DOHH2 (cell line): ENCODE data around the gene CTCF.

Experiments
- H3F3A ChIP-seq: fragments of 200-600 bp; sonication (generic), shearing (Covaris generic); 2 replicates; pipeline ENCODE4 v1.6.0; 2016; ENCODE audit warnings: antibody characterized with exemption, mild to moderate bottlenecking; ENCODE audit not compliant: control insufficient read depth, insufficient read depth
- H3K27ac ChIP-seq: fragments of 200-600 bp; sonication (generic); 2 replicates; pipeline ENCODE4 v1.5.1; 2014; ENCODE audit warnings: low read depth, mild to moderate bottlenecking, low read length, moderate library complexity
- H3K27me3 ChIP-seq: fragments of 200-600 bp; sonication (generic); 2 replicates; pipeline ENCODE4 v1.6.1; 2014; ENCODE audit warnings: mild to moderate bottlenecking, low read length, mixed read lengths; ENCODE audit not compliant: control insufficient read depth
- H3K36me3 ChIP-seq: fragments of 200-600 bp; sonication (generic); 2 replicates; pipeline ENCODE4 v1.6.1; 2014; ENCODE audit warnings: mild to moderate bottlenecking, low read length, moderate library complexity, mixed read lengths; ENCODE audit not compliant: control insufficient read depth
- H3K4me1 ChIP-seq: fragments of 200-600 bp; sonication (generic); 2 replicates; pipeline ENCODE4 v1.6.1; 2014; ENCODE audit warnings: mild to moderate bottlenecking, low read length, mixed read lengths; ENCODE audit not compliant: control insufficient read depth
- H3K4me2 ChIP-seq: fragments of 200-600 bp; sonication (generic); 2 replicates; pipeline ENCODE4 v1.6.0; 2014; ENCODE audit warnings: mild to moderate bottlenecking, low read length, moderate library complexity
- H3K4me3 ChIP-seq: fragments of 200-600 bp; sonication (generic); 2 replicates; pipeline ENCODE4 v1.5.1; 2014; ENCODE audit warnings: mild to moderate bottlenecking, low read length, mixed read lengths
- H3K79me2 ChIP-seq: fragments of 200-600 bp; sonication (generic); 2 replicates; pipeline ENCODE4 v1.6.1; 2014; ENCODE audit warnings: mild to moderate bottlenecking, low read length, mixed read lengths; ENCODE audit not compliant: control insufficient read depth
- H3K9me2 ChIP-seq: fragments of 200-600 bp; sonication (generic); replicated peaks from 2 replicates; pipeline ENCODE4 v1.6.1; 2014; ENCODE audit warnings: mild to moderate bottlenecking, low read length, mixed read lengths; ENCODE audit not compliant: control insufficient read depth
- H3K9me3 ChIP-seq: fragments of 200-600 bp; sonication (generic); 2 replicates; pipeline ENCODE4 v1.6.1; 2014; ENCODE audit warnings: antibody characterized with exemption, low read length, mixed read lengths; ENCODE audit not compliant: control insufficient read depth, insufficient read depth
- H4K20me1 ChIP-seq: fragments of 200-600 bp; sonication (generic); 2 replicates; pipeline ENCODE4 v1.6.0; 2014; ENCODE audit warnings: low read depth, mild to moderate bottlenecking, antibody characterized with exemption, low read length, moderate library complexity; ENCODE audit not compliant: control insufficient read depth, insufficient read depth
- EZH2phosphoT487 ChIP-seq: fragments of 200-600 bp; sonication (generic); IDR thresholded peaks from 2 replicates; pipeline ENCODE4 v1.6.1; 2017; ENCODE audit warnings: borderline replicate concordance, mild to moderate bottlenecking, antibody characterized with exemption, low read length, moderate library complexity, mixed read lengths
- TF ChIP-seq, protein P1 (sequence below): fragments of 200-600 bp; sonication (generic); IDR thresholded peaks from one replicate; pipeline ENCODE4 v1.5.1; 2014; ENCODE audit warnings: antibody characterized with exemption, mild to moderate bottlenecking, low read depth, low read length; ENCODE audit not compliant: poor library complexity, severe bottlenecking

The CTCF gene

DNA sequence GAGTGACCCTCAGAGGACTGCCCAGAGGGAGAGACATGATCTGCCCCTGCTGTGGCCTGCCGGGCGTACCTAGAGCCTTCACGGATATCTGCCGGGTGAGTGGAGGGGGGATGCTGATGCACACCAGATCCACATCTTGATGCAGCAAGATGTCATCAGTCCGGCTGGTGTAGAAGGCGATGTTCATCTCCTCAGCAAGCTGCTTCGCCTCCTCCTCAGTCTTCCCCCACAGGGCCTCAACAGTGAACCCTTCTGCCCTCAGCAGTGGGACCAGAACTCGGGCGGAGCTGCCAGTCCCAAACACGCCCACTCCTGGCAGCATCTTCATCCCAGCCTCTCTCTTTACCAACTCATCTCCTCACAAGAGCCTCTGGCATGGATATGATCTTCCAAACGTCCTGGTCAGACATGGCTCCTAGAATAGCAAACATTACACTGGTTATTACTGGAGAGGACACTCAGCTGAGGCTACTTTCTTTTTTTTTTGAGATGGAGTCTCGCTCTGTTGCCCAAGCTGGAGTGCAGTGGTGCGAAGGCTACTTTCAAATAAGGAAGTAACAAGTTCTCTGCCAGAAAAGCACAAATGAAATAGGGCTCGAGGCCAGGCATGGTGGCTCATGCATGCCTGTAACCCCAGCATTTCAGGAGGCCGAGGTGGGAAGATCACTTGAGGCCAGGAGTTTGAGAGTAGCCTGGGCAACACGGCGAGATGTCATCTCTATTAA is 123.2 kb downstream of the CTCF start:
- peak overlapping the region; percentile 34; the same call in 1 of the 2 replicates for H3K4me2 ChIP-seq
- H3K4me3 ChIP-seq, result no peak overlapping the region
- H3K9me3 ChIP-seq, result no peaks in the 10 kb centered on the region

More for the DNA sequence above, 123.2 kb downstream of the CTCF start:
- TF ChIP-seq EZH2phosphoT487, result no peak
- TF ChIP-seq, protein P1, sequence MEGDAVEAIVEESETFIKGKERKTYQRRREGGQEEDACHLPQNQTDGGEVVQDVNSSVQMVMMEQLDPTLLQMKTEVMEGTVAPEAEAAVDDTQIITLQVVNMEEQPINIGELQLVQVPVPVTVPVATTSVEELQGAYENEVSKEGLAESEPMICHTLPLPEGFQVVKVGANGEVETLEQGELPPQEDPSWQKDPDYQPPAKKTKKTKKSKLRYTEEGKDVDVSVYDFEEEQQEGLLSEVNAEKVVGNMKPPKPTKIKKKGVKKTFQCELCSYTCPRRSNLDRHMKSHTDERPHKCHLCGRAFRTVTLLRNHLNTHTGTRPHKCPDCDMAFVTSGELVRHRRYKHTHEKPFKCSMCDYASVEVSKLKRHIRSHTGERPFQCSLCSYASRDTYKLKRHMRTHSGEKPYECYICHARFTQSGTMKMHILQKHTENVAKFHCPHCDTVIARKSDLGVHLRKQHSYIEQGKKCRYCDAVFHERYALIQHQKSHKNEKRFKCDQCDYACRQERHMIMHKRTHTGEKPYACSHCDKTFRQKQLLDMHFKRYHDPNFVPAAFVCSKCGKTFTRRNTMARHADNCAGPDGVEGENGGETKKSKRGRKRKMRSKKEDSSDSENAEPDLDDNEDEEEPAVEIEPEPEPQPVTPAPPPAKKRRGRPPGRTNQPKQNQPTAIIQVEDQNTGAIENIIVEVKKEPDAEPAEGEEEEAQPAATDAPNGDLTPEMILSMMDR, result no peak
- Histone ChIP-seq H4K20me1 (no peaks in the 10 kb centered on the region), H3K27ac (no peak overlapping the region), H3K36me3 (peaks cover 12% of the 10 kb centered on the region), H3K9me2 (no peaks in the 10 kb centered on the region), H3K4me1 (peaks cover 12% of the 10 kb centered on the region), H3F3A (no peaks in the 10 kb centered on the region), H3K27me3 (no peaks in the 10 kb centered on the region), H3K79me2 (no peaks in the 10 kb centered on the region)
